HG02973 (cell line): ENCODE results near the gene MED20.

Source experiments
- ATAC-seq: cut with Tn5 transposase; IDR thresholded peaks from one replicate; pipeline ENCODE4 v1.9.1; 2021; ENCODE audit warnings: moderate library complexity; ENCODE audit not compliant: unreplicated experiment

MED20 gene

DNA sequence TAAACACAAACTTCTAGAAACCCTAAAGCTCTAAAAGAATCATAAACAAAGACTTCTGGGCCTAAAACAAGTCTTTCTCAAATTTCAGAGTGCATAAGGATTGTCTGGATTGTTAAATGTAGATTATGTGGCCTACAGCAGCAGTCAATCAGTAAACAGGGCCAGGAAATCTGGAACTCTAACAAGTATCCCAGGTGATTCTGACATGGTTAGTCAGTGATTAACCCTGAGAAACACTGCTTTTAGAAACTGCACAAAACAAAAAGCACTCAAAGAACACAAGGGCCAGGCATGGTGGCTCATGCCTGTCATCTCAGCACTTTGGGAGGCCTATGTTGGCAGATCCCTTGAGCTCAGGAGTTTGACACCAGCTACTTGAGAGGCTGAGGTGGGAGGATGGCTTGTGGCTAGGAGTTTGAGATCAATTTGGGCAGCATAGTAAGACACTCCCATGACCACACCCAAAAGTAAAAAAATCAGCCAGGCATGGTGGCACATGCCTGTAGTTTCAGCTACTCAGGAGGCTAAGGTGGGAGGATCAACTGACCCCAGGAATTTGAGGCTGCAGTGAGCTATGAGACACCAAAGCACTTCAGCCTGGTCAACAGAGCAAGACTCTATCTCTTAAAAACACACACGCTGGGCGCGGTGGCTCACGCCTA lies 5.9 kb downstream of the MED20 start:
- no peak for ATAC-seq

DNA sequence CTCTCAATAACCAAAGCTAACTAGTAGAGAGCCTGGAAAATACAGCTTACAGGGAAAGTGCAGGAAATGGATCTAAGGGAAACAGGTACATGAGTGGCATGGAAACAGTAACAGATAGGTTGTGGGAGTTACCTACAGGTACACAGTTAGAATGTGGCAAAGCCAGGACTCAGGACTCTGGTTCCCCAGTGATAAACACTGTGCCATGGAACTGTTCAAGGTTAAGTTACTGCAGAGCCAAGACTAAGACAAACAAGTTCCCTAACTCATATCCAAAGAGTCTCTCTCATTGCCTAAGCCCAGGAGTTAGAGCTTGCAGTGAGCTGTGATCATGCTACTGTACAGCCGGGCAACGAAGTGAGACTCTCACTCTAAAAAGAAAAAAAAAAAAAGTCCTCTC lies 6.6 kb downstream of the MED20 start:
- ATAC-seq, result no peak

DNA sequence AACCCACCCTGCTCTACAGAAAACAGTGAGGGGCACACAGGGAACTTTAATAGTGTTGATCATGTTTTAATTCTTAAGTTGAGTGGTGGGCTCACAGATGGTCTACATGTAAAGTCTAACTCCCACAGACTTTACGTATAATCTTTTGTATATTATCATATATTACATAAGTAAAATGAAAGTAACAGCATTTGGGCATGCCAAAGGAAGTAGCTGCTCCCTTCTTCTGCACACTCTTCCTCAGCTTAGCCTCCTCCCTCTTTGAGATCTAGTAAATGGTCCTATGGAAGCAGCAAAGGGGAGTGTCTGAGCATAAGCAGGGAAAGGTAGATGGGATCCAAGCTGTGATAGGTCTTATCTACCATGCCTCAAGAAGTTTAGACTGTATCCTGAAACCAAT lies 11.2 kb downstream of the MED20 start:
- no peak for ATAC-seq

DNA sequence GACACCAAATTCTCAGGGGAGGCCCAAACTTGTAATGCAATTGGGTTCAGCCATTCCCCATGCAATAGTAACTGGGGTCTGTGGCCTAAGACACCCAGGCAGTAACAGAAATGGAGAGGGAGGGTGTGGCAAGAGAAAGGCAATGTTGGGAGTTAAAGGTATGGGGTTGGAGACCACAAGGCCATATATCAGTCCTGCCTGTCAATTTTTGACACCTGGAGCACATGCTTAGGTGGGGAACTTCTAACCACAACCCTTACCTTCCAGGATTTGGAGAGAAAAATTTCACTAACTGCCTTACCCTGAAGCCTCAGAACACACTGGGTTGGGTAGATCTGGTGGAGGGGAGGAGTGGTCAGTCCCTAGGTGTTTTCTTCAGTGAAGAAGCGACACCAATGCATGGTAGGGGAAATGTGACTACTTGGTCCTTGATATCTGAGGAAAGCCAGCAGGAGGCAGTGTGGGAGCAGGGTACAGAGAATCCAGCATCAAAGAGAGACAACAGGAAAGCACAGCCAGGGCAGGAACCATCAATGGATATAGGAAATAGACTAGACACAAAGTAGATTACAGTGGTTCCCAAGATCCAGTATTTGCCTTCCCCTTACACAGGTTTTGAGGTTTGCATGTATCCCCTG lies 18.9 kb downstream of the MED20 start:
- no peak for ATAC-seq

DNA sequence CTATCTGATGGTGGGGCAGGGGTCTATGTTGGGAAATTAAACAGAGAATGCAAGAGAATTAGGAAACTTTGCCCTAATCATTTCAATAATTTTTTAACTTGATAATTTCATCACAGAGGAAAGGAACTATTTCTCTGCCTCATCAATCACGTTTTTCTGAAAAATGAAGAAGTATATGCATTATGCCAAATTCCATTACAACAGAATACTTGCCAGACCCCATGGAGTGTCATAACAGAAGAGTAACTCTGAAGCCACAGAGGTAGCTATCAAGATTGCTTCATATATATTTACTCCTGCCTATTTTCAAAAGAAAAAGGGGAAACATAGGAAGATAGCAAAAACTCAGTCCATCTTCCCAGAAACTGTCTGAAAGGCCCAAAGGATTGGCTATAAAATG lies 20.1 kb downstream of the MED20 start:
- ATAC-seq, result no peak

DNA sequence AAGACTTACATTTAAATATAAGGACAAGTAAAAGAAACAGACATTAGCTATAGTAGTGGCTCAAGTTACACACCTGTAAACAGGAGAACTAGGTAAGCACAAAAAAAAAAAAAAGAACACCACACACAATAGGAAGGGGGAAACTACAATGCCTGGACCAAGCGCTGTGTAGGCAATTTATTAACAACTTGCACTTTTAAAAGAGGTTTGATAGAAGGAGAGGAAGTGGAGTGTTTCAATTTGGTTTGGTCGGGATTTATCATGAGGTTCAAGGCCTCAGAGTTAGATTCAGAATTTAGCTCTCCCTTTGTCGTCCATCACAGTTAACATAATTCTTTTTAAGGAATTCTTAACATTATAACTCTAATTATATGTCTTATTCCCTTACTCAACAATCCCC lies 24.7 kb downstream of the MED20 start:
- ATAC-seq, result no peak

DNA sequence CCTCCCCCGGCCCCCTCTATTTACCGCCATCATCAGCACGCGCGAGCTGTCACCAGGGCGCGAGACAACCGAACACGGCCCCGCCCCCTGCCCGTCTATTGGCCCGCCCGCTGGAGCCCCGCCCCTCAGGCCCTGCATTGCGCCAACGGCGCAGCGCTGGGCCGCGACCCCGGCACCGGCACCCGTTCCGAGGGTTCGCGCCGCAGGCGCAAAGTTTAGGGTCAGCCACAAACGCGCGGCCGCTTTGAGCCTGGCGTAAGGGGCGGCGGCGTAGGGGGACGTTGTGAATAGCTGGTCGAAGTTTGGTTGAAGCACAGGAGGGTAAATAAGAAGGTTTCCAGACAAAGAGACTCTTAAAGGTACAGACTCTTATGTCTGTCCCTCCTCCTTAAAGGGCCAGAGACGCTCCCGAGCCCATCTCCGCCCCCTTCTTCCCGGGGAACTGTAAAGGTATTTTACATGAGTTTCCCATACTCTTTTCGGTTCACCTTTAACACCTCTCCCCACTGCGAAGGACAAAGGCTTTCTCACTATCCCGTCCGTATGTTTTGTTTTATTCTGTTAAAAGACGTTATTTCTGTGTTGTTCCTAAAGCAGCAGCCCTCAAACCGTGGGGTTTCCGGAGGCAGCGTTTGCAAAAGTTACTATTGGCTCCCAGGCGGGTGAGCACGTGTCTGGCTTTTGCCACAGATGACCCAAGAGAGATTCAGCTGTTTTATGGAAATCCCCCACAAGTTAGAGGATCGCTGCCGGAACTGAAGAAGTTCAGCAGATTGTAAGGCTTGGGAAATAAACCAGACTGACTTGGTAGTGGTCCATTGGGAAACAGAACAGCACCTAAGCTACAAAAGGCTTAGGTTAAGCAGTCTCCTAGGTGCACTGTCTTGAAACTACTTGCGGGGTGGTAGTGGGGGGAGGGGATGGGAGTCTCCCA lies 25.4 kb downstream of the MED20 start, which contains the start of gene USP49:
Gene USP49 (minus strand): TSS at position 76 of the 934 bp plus-strand sequence. CDS start 88,392 bp downstream, outside the sequence.
- peak; percentile 67 for ATAC-seq

DNA sequence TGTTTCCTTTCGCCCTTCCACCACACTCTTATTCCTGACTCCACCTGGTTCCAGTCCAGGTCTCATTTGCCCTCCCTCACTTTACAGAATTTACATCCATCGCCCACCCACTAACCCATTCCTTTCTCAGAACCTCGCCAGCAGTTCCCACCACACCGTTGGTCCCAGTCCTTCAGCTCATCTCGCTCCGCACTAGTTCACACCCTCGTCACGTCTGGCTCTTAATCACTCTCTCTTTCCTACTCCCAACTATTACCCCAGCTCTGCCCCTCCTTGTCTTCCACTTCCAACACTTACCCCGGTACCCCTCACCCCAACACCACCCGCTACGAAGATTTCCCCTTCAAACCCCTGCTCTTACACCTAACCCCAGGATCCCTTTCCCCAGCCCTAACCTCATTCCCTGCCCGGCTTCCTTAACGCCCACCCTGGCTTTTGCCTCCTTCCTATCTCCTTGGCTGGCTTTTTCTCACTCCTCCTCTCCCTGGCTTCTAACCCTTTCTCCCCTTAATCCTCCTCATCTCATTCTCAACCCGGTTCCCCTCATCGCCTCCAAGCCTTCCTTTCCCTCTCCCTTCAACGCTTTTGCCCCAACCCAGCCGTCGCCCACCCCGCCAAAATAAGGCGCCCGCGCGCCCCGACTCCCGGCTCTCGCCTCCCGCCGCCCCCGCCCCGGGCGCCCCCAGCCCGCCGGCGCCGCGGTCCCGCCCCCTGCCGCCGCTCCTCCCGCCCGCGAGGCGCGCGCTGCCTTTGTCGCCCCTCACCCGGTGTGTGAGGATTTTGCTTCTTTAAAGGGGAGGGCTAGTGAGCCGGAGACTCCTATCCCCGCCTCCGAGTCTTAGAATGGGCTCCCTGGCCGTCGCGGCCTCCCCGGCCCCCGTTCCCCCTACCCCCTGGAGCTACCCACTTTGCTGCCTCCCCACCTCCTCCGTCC lies 26.3 kb downstream of the MED20 start:
- peak; percentile 24 for ATAC-seq

DNA sequence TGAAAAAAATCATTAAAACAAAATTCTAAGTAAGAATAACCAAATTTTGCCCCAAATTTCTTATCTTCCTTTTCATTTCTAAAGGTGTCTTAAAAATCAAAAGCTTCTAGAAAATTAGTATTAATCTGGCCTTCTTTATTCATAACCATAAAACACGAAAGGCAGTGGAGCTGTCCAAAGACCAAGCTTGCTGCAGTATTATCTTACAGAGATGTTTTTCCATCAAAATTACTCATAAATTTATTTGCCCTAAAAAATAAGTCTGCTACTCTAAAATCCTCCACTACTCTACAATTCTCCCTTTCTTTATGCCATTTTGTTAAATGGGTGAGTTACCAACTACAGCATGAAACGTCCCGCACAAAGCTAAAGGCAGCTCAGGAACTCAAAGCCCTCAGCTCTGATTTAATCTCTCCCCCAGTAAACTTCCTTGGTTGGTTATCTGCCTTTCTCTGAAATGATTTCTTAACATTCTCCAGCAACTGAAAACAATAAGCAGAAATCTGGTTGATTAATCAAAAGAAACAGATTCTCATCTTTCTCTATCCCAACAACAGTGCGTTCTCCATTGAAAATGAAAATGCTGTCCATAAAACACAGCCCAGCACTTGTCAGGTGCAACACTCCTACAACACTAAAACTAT lies 27.9 kb downstream of the MED20 start:
- ATAC-seq, result no peak

DNA sequence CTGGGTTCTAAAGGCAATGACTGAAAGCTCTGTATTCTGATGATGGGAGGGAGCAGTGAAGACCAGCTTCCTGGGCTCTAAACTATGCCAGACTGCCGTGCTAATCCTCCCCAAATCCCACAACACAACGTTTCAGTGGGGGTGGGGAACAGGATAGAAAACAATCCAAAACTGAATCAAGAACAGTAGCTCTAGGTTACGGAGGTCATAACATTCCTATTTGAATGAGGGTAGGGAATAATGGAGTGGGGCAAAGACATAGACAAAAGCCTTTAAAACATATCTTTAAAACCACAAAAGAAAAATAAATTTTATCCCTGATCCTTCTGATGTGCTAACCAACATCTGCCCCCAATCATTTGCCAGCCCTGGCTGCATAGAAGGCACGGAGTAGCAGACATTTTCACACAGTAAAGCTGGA lies 33.6 kb downstream of the MED20 start:
- no peak for ATAC-seq

DNA sequence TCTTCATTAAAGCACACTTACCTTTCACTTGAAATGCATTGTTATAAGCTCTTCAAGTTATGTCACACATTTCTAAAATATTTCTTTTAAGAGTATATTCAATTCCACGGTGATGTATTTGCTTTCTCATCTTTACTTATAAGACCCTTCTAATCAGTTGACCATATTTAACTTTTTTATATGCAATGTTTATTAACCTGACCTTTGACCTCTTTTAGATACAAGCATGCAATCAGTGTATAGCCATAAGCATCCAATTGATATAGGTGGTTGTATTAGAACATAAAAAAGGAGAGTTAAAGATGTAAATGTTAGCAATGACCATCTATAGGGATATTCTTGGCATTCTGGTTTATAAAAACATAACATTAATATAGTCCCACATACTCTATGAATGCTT lies 35.0 kb downstream of the MED20 start:
- no peak for ATAC-seq

DNA sequence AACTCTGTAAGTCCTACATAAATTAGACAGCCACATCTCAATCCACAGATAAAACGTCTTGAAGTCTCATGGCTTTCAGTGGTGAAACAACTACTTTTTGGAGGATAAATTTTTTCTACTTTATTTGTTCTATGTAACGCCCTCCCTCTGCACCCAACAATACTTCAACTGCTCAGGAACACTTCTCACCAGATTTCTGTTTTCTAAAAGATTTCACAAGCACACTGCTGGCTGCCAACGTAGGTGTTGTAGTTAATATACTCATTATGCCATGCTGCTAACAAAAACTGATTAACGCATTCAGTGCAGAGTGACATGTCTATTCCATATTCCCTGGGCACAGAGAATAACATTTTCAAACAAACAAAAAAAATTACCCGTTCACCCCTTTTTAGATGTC lies 36.0 kb downstream of the MED20 start:
- ATAC-seq, result no peak

DNA sequence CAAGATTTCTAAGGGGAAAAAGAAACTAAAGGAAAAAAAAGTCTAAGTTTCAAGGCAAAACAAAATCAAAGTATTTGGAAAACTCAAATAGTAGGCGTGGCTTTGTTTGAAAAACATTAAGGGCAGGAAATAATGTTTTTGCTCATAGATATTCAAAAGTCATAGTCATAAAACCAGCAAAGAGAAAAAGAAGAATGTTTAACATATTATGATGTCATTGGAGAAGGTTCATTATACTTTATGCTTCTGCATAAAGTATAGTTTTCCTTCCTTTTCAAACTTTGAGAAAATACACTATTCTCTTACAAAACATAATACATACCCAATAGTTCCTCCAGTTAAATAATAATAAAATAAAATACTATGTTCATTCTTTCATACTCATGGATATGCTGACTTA lies 39.4 kb downstream of the MED20 start:
- ATAC-seq, result no peak

DNA sequence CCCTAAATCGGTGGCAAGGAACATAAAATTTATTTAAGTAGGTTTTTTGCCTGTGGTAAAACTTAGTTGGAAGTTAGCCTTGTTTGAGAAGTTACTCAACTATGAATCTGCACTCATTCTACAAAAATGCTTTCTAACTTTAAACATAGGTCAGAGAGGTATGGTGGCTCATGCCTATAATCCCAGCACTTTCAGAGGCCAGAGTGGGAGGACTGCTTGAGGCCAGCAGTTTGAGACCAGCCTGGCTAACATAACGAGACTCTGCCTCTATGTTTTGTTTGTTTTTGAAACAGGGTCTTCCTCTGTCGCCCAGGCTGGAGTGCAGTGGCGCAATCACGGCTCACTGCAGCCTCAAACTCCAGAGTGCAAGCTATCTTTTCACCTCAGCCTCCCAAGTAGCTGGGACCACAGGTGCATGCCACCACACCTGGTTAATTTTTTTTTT lies 42.0 kb downstream of the MED20 start:
- no peak for ATAC-seq

DNA sequence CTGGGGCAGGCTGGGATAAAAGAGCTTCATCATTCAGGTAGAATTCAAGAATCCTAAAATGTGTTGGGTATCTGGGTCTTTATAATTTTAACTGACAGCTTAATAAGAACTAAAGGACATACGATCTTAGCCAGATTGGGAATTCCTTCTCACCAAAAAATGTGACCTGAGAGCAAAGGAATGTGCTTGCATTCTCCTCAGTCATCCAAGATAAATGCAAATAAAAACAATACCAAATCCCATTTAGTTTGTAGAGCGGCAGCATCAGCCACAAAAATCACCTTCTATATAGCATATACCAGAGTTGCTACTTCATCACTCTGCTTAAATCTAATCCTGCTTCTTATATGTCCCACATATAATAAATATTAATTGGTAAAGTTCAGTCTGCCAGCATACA lies 42.7 kb downstream of the MED20 start:
- ATAC-seq, result no peak

DNA sequence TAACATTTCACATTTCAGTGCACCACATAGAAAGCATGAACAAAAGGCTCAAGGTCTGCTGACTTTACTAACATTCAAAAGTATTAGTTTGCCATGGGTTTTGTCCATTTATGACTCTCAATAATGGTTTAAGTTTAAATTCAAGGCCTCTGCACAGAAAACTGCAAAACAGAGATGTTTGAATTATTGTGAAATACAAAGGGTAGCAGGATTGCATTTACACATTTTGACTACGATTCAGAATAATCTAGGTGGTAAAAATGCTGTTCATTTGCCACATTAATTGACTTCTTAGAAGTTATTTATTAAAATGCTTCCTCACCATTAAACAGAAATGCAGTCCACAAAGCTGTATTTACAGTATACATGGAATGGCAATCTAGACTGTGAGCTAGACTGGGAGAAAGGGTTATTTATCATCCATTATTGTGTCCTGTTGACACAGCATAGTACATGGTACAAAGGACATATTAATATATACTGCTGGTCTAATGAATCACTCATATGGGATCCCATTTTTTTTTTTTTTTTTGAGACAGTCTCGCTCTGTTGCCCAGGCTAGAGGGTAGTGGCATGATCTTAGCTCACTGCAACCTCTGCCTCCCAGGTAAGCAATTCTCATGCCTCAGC lies 43.8 kb downstream of the MED20 start:
- ATAC-seq, result no peak

DNA sequence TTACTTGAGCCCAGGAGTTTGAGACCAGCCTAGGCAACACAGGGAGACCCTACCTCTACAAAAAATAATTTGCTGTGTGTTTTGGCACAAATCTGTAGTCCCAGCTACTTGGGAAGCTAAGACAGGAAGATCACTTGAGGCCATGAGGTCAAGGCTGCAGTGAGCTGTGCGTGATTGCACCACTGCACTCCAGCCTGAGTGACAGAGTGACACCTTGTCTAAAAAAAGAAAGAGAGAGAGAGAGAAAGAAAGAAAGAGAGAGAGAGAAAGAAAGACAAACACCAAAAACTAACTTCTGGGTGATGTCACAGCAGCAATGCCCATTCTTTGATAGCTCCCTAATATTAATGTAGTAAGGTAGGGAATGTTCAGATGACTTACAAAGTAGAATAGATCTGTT lies 46.2 kb downstream of the MED20 start:
- ATAC-seq, result no peak

DNA sequence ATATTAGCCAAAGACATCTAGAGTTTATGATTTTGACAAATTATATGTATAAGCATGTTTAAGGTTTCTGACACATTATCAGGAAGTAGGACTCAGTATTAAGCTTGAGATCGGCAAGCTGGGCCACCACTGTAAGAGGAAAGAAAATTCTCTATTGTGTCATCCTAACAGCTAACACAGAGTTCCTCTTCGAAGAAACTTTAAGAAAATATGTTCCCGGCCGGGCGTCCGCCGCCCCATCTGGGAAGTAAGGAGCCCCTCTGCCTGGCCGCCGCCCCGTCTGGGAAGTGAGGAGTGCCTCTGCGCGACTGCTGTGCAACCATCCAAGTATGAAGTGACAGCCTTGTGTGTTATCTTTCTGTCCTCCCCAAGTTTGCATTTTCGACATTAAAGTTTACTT lies 48.8 kb downstream of the MED20 start:
- ATAC-seq, result no peak

DNA sequence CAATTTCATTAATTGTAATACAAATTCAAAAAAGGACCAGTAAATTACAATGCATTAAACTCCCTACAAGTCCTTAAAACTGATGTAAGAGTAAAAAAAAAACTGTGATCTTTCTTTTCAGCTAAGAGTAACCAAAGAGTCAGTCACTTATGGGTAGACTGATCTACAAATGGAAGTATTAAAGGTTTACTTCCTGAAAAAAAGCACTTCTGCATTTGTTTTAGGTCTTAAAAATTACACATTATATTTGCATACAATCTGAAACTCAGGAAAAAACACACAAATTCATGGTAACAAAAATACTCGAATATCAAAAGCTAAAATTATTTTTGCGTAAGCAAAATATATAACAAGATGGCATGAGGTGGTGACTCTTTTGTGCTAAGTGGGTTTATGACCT lies 49.2 kb downstream of the MED20 start:
- no peak for ATAC-seq

DNA sequence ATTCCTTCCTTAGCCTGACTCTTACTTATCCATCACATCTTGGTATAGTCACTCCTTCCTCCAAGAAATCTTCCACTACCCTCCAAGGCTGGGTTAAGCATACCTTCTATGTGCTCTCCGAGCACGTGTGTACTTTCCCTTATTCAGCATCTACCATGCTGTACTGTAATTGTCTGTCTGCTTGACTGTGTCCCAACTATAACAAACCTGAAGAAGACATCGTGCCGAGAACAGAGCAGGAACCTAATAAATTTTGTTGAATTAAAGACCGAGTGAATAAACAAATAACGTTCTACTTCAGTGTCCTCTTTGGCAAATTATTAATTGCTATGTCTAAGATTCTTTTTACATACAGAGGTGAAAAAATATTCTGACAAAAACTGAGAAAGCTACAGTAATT lies 61.6 kb downstream of the MED20 start:
- no peak for ATAC-seq
